ENCODE results near the gene MFRP. TPM values are rescaled to one million over a fixed set of nuclear protein-coding genes. Genes with fewer than 3 reads are reported as not detected.

MFRP gene
- polyA plus RNA-seq, 1 of the 3 experiments (the other 2 are of a cell fraction): not detected

- Histone ChIP-seq H3K9me2 (no peaks in the 10 kb centered on the region), H3K4me2 (no peak overlapping the region), H3K79me2 (ENCODE audit: insufficient read depth) (no peaks in the 10 kb centered on the region; the same call in none of the 2 replicates), H3K4me1 (ENCODE audit: control insufficient read depth in 1 of 2, insufficient read depth in 2 of 2, low read depth in 1 of 2, low read length in 1 of 2) (no peaks in the 10 kb centered on the region), H3K27ac (ENCODE audit: low read depth in 2 of 2, low read length in 1 of 2) (no peak overlapping the region), H2AFZ (ENCODE audit: low read depth) (no peak overlapping the region), H3K27me3 (ENCODE audit: insufficient read depth) (no peaks in the 10 kb centered on the region), H3K36me3 (replicated peaks in 1 of 2; ENCODE audit: control insufficient read depth in 1 of 2, insufficient read depth in 2 of 2, low read length in 1 of 2) (peaks cover 30 to 64% of the 10 kb centered on the region in 2 experiments), H3K9me3 (peaks cover 6% of the 10 kb centered on the region; the same call in 1 of the 2 replicates), H3F3A (replicated peaks; ENCODE audit: insufficient read depth) (peaks cover 4% of the 10 kb centered on the region), H3K9ac (no peak overlapping the region), H3K4me3 (ENCODE audit: low read depth in 2 of 2, low read length in 1 of 2) (no peak overlapping the region), H4K20me1 (ENCODE audit: insufficient read depth) (no peaks in the 10 kb centered on the region)
- WGBS (ENCODE audit: low lambda C conversion rate): 96% methylated on average over 10 of the region's 10 CpGs
- TF ChIP-seq USF2 (IDR thresholded peaks at IDR 0.05; ENCODE audit: borderline replicate concordance, low read depth, low read length): no peak
- TF ChIP-seq RCOR1 (IDR thresholded peaks at IDR 0.05; ENCODE audit: low read length): no peak
- no peak for TF ChIP-seq CTCF (IDR thresholded peaks at IDR 0.05)
- no peak for TF ChIP-seq SIN3A (IDR thresholded peaks at IDR 0.05; ENCODE audit: borderline replicate concordance, low read depth, low read length)
- TF ChIP-seq REST (IDR thresholded peaks at IDR 0.05; ENCODE audit: low read depth, low read length): no peak
- no peak for TF ChIP-seq IRF3 (IDR thresholded peaks at IDR 0.05; ENCODE audit: low read depth, low read length)
- no peak for TF ChIP-seq TCF12 (IDR thresholded peaks at IDR 0.05)
- no peak for TF ChIP-seq GATA2 (CRISPR knock-in tag; IDR thresholded peaks at IDR 0.05)
- TF ChIP-seq FOXM1 (IDR thresholded peaks at IDR 0.05; ENCODE audit: low read depth): no peak
- no peak for TF ChIP-seq JUND (IDR thresholded peaks at IDR 0.05)
- TF ChIP-seq RFX5 (IDR thresholded peaks at IDR 0.05; ENCODE audit: low read length): no peak
- POLR2A ChIA-PET: no interaction called here
- CTCF ChIA-PET: interaction anchor here (1.2 kb wide), 1 partner anchor 33 kb away, joined by 3 read pairs; no protein-coding TSS in a partner anchor
- DNase-seq: no peak
Measured at GRCh38 chr11:119290894-119291497, 55.5 kb downstream of the MFRP start.

Small RNA genes within 50 kb of the gene (small RNA-seq; reads per million reads assigned to genes)
- gene RF01225 (0 to 0.26 (median 0) reads per million in 7 experiments), gene RNU6-262P (0 to 0.10 (median 0) reads per million in 7 experiments)

Other genes starting within 250 kb of the MFRP start
- 99.5 and 128 TPM in 2 replicates for gene DPAGT1, start 244.9 kb downstream of the MFRP start, polyA plus RNA-seq (2012; rRNA removed)
- gene C2CD2L, start 239.4 kb downstream of the MFRP start, polyA plus RNA-seq (2012; rRNA removed): 7.6 and 8.6 TPM in 2 replicates
- 21.8 and 36.1 TPM in 2 replicates for gene HINFP, start 225.1 kb downstream of the MFRP start, polyA plus RNA-seq (2012; rRNA removed)
- gene ABCG4, start 197.7 kb downstream of the MFRP start, polyA plus RNA-seq (2012; rRNA removed): 0.50 and 0.72 TPM in 2 replicates
- gene NLRX1, start 178.0 kb downstream of the MFRP start, polyA plus RNA-seq (2012; rRNA removed): 13.7 and 13.8 TPM in 2 replicates
- gene NHERF4, start 161.2 kb downstream of the MFRP start, polyA plus RNA-seq (2012; rRNA removed): not detected in 2 replicates
- 9.5 and 10.4 TPM in 2 replicates for gene CBL, start 140.4 kb downstream of the MFRP start, polyA plus RNA-seq (2012; rRNA removed)
- gene MCAM, start 29.6 kb downstream of the MFRP start, polyA plus RNA-seq (2012; rRNA removed): 22.8 and 28.4 TPM in 2 replicates
- 26.6 and 31.9 TPM in 2 replicates for gene RNF26, start 12.2 kb downstream of the MFRP start, polyA plus RNA-seq (2012; rRNA removed)
- 0.71 and 0.76 TPM in 2 replicates for gene C1QTNF5, start 5.8 kb downstream of the MFRP start, polyA plus RNA-seq (2012; rRNA removed)
- gene USP2, start 35.0 kb upstream of the MFRP start, polyA plus RNA-seq (2012; rRNA removed): 0.81 and 0.97 TPM in 2 replicates
- 1,091 and 1,905 TPM in 2 replicates for gene THY1, start 76.5 kb upstream of the MFRP start, polyA plus RNA-seq (2012; rRNA removed)